AG09319 (cell line): ENCODE results near the gene SPIN1.
A peak's percentile ranks its signal among the peaks of the same experiment; 100 is the strongest.
"Not testable (repeated sequence)": the region's sequence is repeated elsewhere in the genome, so short reads cannot be mapped to it uniquely, and the experiment has no call there.

ENCODE experiments used
- DNase-seq: peaks from one replicate; pipeline ENCODE4 v3.0.0-alpha.2; 2010; ENCODE audit warnings: low read depth; ENCODE audit errors: extremely low read depth
- TF ChIP-seq, protein P1 (sequence below): IDR thresholded peaks from 2 replicates; pipeline ENCODE4 v1.5.1; 2011; ENCODE audit warnings: low read depth, mild to moderate bottlenecking, inconsistent platforms, low read length, moderate library complexity

The SPIN1 gene

DNA sequence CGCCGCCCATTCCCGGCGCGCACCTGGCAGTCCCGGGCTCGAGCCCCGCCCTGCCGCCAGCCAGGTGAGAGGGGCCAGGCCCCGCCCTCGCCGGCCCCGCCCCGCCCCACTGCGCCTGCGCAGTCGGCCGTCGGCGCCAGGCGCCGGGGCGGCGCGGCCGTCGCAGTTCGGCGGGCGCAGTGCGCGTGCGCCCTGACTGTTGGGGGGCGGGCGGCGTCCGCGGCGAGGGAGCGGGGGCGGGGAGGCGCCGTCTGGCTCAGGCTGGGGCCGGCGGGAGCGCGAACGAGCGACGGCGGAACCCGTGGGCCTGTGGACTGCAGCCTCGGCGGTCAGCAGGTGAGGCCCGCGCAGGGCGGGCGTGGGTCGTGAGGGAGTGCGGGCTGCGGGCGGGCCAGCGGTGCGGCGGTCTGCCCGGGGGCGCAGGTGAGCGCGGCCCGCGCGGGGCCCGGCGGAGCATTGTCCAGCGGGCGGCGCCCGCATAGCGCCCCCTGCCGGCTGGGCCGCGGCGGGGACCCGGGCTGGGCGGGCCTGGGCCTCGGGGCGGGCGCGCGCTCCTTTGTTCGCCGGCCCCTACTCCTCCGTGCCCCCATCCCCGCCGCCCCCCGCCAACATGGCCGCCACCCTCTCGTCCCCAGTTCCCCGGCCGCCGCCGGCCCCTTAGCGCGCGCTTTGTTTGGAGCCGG lies at the start of gene SPIN1:
Gene SPIN1, plus strand, starts transcription at position 242 of the 683 bp plus-strand sequence. CDS start 38,096 bp downstream, outside the sequence.
- peak; percentile 47 for DNase-seq

DNA sequence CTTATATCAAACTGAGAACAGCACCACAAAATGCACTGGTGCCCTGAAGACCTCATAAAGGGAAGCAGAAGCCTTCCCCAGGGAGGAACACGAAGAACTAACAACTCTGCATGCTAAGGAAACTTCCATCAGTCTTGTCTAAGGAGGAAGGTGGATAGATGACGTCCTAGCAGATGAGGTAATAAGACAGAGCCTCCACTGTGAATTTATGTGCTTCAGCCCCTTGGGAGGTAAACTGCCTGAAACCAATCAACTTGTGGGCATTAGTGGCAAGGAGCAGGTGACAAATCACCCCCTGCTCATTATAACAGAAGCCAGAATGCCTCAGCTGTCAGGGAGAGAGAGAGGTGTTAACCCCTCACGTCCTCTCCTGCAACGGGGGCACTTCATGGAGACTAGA lies 48.9 kb upstream of the SPIN1 start:
- DNase-seq = no peak

More for the DNA sequence above, at the start of gene SPIN1:
- TF ChIP-seq, protein P1, sequence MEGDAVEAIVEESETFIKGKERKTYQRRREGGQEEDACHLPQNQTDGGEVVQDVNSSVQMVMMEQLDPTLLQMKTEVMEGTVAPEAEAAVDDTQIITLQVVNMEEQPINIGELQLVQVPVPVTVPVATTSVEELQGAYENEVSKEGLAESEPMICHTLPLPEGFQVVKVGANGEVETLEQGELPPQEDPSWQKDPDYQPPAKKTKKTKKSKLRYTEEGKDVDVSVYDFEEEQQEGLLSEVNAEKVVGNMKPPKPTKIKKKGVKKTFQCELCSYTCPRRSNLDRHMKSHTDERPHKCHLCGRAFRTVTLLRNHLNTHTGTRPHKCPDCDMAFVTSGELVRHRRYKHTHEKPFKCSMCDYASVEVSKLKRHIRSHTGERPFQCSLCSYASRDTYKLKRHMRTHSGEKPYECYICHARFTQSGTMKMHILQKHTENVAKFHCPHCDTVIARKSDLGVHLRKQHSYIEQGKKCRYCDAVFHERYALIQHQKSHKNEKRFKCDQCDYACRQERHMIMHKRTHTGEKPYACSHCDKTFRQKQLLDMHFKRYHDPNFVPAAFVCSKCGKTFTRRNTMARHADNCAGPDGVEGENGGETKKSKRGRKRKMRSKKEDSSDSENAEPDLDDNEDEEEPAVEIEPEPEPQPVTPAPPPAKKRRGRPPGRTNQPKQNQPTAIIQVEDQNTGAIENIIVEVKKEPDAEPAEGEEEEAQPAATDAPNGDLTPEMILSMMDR = peak; percentile 13; the same call in 1 of the 2 replicates

DNA sequence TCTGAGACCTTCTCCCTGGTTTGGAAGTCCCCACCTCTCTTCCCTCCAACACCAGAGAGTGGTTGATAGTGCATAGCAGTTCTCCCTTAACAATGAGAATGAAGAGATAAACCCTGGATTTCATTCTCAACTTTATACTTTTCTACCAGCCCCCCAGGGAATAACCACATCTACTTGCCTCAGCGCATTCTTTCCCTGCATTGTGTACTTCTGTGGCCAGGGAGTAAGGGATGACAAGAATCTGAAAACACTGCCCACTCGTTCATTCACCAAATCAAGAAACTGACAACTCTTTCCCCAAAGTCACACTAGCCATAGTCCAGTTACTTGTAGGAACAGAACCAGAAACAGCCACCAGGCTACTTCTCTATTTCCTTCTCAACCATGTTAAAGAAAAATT lies 46.0 kb upstream of the SPIN1 start:
- TF ChIP-seq, protein P1 = no peak
- DNase-seq = no peak

More for the DNA sequence above, 48.9 kb upstream of the SPIN1 start:
- TF ChIP-seq, protein P1 = no peak

DNA sequence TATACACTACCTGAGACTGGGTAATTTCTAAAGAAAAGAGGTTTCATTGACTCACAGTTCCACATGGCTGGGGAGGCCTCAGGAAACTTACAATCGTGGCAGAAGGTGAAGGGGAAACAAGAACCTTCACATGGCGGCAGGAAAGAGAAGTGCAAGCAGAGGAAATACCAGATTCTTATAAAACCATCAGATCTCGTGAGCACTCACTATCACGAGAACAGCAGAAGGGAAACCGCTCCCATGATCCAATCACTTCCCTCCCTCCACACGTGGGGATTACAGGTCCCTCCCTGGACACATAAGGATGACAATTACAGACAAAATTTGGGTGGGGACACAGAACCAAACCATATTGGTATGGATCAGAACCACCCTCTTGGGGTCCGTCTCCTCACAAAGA lies 44.2 kb upstream of the SPIN1 start:
- no peak for DNase-seq
- TF ChIP-seq, protein P1 = no peak

DNA sequence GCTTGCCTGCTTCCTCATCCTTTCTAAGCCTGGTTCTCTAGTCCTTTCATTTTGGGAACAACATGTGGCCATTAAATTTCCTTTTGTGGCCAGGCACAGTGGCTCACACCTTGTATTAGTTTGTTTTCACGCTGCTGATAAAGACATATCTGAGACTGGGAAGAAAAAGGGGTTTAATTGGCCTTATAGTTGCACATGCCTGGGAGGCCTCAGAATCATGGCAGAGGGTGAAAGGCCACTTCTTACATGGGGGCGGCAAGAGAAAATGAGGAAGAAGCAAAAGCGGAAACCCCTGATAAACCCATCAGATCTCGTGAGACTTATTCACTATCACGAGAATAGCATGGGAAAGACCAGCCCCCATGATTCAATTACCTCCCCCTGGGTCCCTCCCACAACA lies 37.9 kb upstream of the SPIN1 start:
- not testable (repeated sequence) for DNase-seq

DNA sequence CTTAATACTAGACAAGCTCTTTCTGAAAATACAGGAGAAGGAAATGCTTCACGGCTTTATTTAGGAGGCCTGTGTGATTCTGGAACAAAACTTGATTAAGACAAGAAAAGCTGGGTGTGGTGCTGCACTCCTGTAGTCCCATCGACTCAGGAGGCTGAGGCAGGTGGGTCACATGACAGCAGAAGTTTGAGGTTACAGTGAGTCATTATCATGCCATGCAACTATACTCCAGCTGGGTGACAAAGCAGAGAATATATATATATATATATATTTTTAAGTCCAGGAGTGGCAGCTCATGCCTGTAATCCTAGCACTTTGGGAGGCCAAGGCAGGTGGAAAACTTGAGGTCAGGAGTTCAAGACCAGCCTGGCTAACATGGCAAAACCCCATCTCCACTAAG lies 33.1 kb upstream of the SPIN1 start:
- DNase-seq = no peak
- TF ChIP-seq, protein P1 = no peak

DNA sequence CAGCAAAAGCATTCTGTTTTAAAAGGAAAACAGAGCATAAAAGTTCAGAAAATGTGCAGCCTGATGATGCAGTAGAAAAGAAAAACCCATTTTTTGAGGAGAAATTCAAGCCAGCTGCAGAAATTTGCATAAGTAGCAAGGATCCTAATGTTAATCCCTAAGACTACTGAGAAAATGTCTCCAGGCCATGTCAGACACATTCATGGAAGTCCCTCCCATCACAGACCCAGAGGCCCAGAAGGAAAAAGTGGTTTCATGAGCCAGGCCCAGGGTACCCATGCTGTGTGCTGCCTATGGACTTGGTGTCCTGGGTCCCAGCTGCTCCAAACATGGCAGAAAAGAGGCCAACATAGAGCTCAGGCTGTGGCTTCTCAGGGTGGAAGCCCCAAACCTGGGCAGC lies 31.0 kb upstream of the SPIN1 start:
- not testable (repeated sequence) for DNase-seq

DNA sequence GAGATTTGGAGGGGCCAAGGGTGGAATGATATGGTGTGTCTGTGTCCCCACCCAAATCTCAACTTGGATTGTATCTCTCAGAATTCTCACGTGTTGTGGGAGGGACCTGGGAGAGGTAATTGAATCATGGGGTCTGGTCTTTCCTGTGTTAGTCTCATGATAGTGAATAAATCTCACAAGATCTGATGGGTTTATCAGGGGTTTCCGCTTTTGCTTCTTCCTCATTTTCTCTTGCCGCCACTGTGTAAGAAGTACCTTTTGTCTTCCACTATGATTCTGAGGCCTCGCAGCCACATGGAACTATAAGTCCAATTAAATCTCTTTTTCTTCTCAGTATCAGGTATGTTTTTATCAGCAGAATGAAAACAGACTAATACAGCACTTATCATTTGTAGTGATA lies 29.5 kb upstream of the SPIN1 start:
- TF ChIP-seq, protein P1 = no peak
- DNase-seq = no peak
